Kasumi-1 (cell line): ENCODE results near the gene ZCCHC13.
"Not testable (repeated sequence)": the region's sequence is repeated elsewhere in the genome, so short reads cannot be mapped to it uniquely, and the experiment has no call there.

Experiments used
- DNase-seq, 2 experiments: peaks; one replicate each; lab custom pipeline; 2025; lab: John Stamatoyannopoulos, UW

ZCCHC13 gene

DNA sequence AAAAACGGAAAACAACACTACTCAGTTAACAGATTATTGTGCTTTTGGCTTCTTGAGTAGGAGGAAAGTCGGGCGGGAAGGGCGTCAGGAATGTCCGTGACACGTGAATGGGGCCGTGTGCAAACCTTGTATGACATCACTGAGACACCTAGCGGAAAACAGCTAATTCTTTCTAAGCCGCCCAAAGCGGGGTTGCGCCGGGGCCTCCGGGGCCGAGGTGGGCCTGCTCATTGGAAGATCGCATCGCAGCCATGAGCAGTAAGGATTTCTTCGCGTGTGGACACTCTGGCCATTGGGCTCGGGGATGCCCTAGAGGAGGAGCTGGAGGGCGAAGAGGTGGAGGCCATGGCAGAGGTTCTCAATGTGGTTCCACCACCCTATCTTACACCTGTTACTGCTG lies at the start of gene ZCCHC13:
TSS of gene ZCCHC13 (plus strand) at position 165 of the 400 bp plus-strand sequence. CDS start at position 252, 87 bp downstream.
- DNase-seq, result no peak

DNA sequence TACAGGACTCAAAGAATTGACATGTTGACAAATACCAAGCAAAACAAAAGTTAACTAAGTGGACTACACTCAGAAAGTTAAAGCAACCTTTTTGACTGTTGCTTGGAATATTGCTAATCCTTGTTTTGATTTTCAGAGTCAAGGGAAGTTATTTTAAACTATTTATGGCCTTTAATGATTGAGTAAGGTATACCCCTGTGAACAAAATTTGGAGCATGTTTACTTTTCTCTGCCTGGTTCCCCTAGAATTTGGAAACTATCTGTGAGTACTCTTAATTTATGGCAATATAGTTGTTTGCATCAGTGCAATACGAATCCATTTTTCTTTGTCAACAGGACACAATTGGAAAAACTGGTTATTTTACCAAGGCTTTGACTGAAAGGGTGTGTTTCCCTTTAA lies 45.9 kb upstream of the ZCCHC13 start:
- not testable (repeated sequence) for DNase-seq

DNA sequence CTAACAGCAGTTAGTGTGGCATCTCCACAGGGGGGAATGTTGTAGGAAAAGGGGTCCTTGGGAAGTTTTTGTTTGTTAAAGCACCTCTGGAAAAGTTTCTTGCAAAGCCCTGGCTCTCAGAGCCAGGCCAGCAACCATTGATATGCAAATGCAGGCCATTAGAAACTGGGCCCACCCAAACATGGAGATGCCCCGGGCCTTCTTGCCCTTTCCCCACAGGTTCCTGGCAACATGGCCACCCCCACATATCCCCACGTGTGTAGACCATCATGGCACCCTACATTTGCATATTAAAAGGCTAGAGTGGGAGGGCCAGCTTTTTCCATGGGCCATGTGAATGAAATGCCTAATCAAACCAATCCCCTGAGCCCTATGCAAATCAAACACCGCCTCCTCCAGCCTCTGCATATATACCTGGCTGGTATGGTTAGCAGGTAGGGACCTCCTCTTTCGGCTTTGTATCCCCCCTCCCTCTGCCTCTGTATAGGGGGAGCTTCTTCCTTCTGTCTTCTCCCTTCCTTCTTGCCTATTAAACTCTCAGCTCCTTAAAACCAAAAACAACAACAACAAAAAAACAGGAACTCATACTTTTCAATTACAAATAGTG lies 44.0 kb upstream of the ZCCHC13 start:
- no peak for DNase-seq

DNA sequence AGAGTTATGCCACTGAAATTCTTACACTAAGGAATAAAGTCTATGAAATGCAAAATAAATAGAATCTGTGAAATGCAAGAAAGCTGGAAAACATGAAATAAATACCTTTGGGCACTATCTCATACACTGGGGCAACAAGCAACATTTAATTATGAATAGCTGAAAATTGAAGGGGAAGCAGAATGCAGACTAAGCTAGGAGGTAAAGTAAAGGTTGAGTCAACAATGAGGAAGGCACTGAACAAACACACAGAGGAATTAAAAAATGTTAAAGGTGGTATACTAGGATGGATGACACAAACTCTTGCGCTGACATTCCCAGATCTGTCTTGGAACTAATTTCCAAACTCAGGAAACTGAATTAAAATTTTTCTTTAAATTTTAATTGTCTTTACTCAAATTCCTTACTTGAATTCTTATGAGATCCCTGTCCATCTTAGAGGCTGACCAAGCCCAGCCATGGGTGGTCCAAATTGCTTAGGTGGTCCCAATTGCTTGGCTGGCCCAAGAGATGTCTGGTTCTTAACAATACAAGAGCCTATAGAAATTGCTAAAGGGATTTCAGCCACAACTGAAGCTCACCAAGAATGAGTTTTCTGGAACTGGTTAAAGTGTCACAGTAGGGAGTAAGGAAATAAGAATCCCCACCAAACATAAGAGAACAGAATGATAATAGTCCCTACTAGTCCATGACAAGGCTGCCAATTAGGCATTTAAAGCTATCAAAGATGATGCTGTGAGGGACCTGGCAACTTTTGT lies 41.3 kb upstream of the ZCCHC13 start:
- no peak for DNase-seq

DNA sequence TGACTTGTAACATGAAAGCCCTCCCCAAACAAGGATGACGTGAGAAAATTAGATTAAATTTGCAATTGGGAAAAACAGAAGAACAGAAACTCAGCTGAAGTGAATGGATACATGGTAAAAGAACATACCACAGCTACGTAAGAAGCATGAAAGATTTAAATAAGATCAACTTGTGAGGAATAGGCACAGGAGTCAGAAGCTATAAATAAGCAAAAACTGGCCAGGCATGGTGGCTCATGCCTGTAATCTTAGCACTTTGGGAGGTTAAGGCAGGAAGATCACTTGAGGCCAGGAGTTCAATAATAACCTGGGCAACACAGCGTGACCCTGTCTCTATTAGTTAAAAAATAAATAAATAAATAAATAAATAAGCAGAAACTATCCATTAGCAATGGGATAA lies 33.6 kb upstream of the ZCCHC13 start:
- no peak for DNase-seq

DNA sequence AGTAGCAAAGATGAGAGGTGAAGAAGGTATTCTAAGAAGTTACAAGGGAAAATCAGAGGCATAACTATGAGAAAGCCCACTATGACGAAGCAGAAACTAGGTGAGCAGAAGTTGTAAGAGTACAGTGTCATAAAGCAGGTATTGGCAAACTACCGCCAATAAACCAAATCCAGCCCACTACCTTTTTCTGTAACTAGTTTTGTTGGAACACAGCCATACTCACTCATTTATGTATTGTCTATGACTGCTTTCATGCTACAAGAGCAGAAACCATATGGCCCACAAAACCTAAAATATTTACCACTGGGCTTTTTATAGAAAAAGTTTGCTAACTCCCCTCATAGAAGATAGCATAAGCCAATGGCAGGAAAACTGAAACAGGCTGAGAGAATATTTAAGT lies 31.8 kb upstream of the ZCCHC13 start:
- no peak for DNase-seq

DNA sequence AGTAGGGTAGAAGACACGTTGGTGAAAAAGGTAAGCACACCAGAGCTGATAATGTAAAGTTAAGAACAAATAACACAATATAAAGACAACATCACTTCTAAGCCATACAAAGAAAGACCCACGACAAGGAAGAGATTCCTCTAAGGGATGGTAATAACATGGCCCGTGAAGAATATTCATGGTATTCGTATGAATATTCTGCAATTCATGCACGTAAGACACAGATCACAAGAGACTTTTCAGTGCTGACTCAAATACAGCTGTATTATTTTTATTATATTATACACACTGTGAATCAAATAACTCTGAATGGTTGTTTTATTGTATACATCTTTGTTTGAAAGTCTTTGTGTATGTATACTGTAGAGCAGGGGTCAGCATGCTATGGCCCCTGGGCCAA lies 29.5 kb upstream of the ZCCHC13 start:
- DNase-seq, result no peak

DNA sequence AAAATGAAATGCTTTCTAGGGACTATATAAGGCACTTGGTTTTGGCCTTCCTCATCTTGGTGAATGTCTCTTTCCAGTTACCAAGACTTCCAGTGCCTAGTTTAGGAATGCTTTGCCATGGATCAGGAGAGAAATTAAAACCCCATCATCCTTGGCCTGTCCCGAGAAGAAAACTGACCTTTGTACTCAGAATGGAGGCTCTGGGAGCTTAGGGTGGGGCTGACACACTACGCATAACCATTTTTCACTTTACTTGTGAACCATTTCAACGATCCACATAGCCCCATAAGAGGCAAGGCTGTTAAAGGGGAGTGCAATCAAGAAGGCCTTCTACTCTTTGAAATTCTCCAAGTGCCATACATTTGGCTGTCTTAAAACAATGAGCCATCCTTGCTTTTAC lies 26.7 kb upstream of the ZCCHC13 start:
- DNase-seq, result no peak

DNA sequence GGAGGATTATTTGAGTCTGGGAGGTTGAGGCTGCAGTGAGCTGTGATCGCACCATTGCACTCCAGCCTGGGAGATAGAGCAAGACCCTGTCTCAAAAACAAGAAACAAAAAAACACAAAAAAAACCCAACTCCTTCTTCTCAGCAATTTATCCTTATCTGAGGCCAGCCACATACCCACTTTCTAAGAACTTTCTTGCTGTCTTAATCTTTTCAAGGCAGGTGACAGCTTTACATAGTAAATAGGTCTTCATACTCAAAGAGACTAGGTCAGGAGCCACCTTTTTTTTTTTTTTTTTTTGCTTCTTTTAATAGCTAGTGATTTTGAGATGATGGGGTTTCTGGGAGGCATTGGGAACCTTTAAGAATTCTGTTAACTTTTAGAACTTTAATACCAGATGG lies 26.1 kb upstream of the ZCCHC13 start:
- no peak for DNase-seq

DNA sequence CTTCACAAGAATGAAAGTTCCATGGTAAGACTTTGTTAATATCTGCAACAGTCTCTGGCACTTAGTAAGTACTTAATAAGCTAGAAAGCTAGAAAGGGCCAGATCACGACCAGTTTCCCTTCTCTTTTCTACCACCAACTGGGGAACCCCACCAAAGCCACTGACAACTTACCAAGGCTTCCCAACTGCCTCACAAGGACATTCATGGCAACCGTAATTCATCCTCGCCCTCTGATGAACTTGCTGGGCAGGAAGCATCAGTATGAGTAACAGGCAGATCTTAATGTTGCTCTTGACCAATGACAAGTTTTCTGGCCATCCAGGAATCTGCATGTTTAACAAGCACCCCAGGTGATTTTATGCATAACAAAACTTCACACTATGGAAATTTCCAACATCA lies 23.2 kb upstream of the ZCCHC13 start:
- DNase-seq, result no peak

DNA sequence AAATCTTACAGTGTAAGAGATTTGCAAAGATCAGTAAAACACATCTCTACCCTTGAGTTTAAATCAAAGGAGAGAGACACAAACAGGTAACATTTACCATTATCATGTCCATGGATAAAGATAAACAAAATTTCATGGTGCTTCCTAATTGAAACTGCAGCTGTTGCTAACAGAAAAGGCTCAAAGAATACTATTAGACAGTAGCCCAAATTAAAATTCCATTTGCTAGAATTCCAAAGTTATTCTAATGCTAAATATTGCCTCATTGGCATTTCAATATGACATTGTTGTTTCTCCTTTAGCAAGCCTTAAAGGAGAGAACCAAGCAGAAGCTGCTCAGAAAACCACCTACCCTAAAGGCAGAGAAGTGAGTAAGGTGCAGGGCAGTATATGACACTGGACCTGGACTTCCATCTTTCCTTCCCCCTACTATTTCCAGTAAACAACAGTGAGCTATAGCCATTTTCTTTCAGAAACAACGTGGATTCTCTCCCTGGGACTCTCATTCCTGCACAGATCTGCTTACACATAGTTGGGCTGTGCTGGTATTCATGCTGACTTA lies 19.5 kb upstream of the ZCCHC13 start:
- no peak for DNase-seq

DNA sequence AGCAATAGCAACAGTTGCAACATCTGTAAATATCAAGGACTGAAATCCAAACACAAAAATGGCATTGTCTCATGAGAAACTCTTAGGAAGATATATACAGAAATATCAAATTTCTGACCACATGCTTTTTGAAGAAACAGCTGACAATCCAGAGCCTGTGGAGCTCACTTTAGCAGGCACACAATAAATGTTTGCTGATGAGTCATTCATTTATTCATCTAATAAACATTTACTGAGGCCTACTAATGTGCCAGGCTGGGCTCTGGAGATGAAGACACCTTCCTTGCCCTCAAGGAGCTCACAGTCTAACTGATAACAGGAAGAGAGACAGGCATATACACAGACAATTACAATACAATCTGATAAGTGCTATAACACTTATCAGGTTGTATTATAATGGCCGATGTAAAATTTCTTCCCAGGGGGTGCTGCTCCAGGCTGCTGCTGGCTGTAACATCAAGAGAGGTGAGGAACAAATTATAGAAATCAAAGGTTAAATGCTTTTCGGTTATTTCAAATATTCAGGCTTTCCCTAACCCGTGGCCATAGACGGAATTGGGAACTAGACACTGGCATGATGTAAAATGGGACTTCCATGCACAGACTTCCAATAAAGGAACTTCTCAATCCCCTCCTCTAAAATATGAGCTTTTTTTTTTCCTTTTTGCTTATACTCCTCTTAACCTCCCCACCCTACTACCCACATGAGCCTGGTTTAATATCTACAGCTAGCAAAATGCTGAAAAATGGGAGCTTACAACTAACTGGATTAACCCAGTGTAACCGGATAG lies 16.8 kb upstream of the ZCCHC13 start:
- DNase-seq, result no peak

DNA sequence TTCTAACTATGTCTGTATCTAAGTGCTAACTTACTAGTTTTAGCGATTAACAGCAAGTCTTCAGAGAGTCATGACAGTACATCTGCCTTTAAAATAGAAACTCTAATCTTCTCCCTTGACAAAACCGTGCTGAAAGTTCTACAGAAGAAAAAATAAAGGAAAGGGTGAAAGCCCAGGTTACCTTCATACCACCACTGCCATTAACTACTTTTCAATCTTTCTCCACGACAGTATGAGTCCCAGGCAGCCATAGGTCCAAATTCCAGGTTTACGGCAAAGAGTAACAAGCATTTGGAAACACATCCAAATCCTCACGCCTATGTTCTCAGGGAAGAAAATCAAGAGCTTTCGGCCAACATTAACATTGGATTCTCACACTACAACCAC lies 12.4 kb upstream of the ZCCHC13 start:
- DNase-seq, result no peak

DNA sequence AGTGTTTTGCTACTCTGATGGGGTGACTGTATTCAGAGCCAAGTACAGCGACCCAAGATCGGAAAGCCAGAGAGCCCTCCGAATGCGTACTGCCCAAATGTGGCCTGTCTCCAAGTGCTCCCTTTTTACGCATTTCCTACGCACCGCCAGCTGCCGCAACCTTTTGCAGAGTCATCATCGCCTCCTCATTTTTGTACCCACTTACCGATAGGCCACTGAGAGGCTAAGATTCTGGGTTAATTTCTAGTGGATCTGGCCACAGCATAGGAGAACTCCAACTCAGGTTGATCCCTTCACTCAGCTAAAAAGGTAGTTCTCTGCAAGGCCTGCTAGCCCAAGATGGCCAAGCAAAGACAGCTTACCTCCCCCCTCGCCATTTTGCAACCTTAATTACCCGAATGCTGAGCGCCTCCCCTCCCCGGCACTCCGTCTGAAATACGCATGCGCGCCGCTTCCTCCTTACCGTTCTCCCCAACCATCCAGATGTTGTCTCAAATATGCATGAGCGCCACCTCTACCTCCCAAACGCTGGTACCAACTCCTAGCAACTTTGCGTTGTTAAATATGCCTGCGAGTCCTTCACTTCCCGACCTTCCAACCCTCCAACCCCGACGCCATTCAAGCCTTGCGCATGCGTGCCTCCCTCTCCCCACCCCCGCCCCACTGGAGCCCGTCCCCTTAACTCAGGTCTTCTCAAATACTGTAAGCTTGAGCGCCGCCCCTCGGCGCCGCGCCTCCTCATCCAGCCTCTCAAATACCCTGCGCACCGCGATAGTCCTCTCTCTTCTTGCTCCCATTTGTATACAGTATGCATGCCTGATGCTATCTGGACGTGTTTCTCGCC lies 11.8 kb upstream of the ZCCHC13 start:
- DNase-seq, result peak; percentile 81 to 85

DNA sequence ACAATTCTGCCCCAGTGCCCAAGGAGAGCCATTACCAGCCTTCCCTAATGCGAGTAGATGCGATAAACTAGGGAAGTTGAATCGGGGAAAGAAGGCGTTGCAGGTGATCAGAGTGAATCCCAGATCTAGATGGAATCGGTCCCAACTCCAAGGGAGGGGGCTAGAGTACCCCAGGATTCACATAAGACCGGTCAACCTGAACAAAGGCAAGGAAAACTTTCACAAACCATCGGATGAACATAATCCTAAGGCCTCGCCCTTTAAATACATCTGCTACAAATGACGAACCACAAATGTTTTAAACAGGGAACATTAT lies 11.2 kb upstream of the ZCCHC13 start:
- DNase-seq, result no peak

DNA sequence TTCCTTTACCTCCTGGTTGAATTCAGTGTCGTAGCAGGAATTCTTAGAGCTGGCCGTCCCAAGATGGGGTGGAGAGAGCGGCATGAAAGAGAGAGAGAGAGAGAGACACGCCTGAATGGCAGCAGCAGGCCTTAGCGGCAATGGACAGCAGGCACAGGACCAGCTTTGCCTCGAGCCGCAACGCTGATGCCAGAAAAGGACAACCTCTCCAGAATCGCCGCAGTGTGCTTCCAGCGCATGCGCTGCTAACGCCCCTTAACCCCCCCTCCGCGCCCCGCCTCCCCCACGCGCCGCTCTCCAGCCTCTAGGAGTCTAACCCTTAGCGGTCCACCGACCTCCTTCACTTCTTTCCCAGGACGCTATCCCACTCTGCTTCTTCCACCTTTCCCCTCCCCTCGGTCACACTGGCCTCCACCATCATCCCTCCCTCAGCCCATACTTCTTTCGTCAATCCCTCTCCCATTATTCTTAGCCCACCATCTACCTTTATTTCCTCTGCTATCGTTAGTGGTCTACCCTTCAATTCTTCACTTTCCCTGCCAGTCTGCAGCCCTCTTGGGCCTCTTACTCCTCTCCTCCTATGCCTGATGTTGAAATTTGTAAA lies 10.5 kb upstream of the ZCCHC13 start:
- peak; percentile 61 to 73 for DNase-seq

DNA sequence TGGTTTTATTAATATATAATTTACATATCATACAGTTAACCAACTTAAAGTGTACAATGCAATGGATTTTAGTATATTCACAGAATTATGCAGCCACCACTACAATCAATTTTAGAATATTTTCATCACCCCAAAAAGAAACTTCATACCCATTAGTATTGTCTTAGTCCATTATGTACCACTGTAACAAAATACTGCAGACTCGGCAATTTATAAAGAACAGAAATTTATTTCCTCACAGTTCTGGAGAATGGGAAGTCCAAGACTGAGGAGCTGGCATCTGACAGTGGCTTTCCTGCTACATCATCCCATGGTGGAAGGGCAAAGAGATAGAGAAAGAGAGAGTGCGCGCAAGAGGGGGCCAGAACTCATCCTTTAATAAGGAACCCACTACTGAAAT lies 8.9 kb upstream of the ZCCHC13 start:
- no peak for DNase-seq

DNA sequence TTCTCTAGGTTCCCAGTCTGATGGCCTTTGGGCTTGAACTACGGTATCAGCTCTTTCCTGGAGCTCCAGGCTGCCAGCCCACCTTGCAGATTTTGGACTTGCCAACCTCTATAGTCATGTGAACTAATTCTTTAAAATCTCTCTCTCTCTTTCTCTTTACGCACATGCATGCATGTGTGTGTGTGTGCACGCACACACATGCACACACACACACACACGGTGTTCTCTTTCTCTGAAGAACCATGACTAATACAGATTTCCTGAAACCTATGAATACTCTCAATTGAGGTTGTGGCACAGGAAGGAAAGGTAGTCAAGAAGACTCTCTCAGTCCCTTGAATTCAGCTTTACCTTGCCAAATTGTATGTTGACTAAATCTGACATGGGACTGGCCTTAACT lies 6.2 kb upstream of the ZCCHC13 start:
- no peak for DNase-seq

DNA sequence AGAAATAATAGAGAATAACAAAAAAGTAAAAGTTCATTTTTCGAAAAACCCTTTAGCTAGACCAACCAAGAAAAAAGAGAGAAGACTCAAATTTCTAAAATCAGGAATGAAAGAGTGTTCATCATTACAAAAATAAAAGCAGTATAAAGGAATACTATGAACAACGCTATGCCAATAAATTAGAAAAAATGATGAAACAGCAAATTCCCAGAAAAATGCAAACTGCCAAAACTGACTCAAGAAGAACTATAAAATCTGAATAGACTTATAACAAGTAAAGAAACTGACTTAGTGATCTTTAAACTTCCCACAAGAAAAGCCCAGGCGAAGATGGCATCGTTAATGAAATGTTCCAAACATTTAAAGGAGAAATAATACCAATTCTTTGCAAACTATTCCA lies 3.1 kb upstream of the ZCCHC13 start:
- DNase-seq, result no peak

DNA sequence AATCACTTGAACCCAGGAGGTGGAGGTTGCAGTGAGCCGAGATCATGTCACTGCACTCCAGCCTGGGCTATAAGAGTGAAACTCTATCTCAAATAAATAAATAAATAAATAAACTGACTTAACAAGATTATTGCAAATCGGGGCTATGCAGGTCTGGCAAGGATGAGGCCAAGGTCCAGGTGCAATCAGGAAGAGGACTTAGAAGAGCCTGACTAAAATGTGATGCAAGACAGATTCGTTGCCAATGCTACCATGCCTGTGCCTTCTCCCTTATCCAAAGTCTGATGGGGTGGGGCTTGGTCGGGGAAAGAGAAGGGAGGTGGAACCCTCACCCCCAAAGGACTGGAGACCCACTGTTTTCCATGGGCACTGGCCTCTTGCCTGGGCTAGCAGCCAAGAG lies 14.7 kb downstream of the ZCCHC13 start:
- DNase-seq, result no peak

DNA sequence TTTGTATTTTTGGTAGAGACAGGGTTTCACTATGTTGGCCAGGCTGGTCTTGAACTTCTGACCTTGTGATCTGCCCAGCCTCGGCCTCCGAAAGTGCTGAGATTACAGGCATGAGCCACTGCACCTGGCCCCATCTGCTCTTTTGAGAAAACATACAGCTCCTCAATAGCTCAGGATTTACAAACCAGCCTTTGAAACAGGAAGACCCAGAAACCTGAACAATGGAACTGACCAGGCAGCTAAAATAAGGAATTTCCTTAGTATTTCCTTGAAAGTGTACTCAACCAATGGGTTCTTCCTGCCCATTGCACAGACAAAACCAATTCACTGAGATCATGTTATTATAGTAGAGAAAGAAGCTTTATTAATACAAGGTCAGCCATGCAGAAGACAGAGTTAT lies 15.3 kb downstream of the ZCCHC13 start:
- DNase-seq, result not testable (repeated sequence)

DNA sequence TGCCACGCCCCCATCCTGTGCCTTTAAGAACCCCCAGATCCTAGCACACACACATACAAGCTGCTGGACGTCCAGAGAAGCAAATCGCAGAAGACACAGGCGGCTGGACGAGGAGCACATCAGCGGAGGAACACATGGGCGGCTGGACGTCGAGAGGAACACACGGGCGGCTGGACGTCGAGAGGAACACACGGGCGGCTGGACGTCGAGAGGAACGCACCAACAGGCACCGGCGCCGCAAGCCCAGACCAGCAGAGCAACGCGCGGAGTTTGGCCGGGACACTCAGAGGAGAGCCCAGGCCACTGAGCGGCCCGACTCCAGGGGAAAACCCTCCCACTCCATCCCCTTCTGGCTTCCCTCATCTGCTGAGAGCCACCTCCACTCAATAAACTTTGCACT lies 17.2 kb downstream of the ZCCHC13 start:
- DNase-seq, result no peak
